NCI-H1048 (cell line): ENCODE data around the gene GAPDHS.

Source experiments
- DNase-seq: peaks from one replicate; lab custom pipeline; 2025; lab: John Stamatoyannopoulos, UW

The GAPDHS gene

GRCh38 chr19:35557539-35558399 lies 24.5 kb downstream of the GAPDHS start:
- peak; percentile 46 for DNase-seq

DNA sequence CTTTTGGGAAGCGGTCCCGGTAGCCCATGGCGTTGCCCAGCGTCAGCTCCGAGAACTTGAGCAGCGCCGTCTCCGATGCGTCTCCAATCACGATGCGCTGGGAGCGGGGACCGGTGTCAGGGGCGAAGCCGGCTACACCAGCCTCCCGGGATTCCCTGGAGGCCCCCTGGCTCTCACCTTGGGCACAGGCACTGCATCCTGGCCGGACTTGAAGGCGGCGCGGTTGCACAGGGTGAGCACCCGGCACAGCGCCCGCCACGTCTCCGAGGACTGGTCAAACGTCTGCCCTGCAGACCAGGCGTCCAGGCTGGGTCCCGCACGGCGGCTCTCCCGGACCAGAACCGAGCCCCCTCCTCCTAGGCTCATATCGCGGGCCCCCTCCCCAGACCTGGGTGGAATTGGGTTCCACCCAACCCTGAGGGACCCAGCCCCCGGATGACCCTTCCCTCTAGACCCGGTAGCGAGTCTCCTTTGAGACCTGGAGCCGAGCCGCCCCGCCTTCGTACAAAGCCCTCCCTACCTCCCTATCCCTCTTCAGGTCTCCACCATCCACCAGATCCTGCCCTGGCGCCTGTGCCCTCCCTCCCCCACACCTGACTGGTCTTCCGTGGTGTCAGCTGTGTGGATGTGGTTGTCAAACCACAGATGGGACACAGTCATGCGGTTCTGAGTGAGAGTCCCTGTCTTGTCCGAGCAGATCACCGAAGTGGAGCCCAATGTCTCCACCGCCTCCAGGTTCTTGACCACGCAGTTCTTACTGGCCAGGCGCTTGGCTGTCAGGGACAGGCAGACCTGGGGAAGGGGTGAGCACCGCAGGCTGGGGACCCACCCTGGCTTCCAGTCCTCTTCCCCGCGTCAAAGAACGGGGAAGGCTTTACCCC lies 25.4 kb downstream of the GAPDHS start:
- DNase-seq: no peak

- DNase-seq: no peak
These were observed 26.0 kb downstream of the GAPDHS start for GRCh38 chr19:35559281-35559659.

DNA sequence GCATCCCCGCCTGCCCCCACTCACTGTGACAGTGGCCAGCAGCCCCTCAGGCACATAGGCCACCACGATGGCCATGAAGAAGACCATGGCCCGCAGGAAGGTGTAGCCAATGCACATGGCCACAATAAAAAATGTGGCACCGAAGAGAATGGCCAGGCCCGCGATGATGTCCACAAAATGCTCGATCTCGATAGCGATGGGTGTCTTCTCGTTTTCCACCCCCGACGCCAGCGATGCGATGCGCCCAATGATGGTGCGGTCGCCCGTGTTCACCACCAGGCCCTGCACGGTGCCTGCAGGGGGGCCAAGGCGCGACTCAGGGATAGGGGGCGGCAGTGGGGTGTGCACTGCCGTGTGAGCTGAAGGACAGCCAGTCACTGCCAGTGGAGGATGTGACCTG lies 26.5 kb downstream of the GAPDHS start:
- DNase-seq: no peak

DNA sequence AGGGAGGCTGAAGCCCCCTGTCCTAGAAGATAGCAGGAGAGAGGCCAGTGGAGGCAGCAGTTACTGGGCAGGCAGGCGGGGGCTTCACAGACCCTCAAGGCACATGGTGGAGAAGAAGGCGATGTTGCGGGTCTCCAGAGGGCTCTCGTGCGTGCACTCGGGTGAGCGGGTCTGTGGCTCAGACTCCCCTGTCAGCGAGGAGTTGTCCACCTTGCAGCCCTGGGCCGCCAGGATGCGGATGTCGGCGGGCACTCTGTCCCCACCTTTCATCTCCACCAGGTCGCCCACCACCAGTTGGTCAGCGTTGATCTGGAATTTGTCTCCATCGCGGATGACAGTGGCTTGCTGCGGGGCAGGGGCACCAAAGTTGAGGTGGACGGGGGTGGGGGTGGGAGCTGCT lies 27.0 kb downstream of the GAPDHS start:
- DNase-seq: no peak

- DNase-seq: no peak
These were observed 27.4 kb downstream of the GAPDHS start for GRCh38 chr19:35560677-35561076.

DNA sequence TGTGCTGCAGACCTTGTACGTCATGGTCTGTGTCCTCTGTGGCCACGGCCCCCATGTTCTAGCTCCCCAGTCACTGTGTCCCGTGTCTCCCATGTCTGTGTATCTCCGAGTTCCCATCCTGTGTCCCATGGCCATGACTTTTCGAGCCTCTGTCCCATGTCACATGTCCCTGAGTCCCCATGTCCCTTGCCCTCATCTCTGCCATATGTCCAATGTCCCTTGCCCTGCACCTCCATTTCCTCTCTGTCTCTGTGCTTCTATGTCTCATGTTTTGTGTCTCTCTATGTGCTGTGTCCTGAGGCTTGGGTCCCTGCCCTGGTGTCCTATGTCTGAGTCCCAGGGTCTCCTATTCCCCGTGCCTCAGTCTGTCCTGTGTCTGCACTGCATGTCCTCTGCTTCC lies 28.2 kb downstream of the GAPDHS start:
- DNase-seq: no peak

GRCh38 chr19:35562336-35562735 lies 29.1 kb downstream of the GAPDHS start:
- DNase-seq: no peak

GRCh38 chr19:35562776-35563175 lies 29.5 kb downstream of the GAPDHS start:
- no peak for DNase-seq

GRCh38 chr19:35563207-35563829 lies 30.1 kb downstream of the GAPDHS start, which contains the start of gene ATP4A:
ATP4A (minus strand) TSS chr19:35563658; CDS start chr19:35563629, 29 bp downstream.
- no peak for DNase-seq

DNA sequence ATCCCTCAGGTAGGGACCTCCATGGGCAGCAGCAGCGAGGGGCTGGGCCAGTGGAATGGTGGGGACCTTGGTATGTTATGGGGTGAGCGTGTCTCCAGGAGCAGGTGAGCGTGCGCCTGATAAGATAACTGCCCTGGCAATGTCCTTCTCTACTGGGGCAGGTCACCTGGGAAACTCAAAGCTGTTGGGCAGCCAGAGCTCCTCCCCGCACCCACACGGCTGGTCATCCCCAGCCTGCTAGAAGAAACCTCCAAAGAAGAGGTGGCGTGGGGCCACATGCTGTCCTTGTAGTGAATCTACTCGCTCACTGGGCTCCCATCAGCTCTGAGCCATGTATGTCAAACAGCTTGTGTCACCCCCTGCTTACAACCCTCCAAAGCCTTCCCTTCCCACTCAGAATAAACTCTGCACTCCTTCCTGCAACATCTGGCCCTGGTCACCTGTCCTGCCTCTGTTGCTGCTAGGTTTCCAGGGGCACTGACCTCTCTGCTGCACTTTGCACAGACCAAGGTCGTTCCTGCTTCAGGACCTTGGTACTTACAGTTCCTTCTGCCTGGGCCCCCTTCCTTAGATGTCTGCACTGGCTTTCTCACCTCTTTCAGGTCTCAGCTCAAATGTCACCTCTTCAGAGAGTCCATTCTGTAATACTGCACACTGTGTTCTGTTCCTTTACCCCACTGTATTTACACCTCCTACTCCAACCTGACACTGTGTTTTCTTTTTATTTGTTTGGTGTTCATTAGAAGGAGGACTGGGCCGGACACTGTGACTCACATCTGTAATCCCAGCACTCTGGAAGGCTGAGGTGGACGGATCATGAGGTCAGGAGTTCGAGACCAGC lies 32.0 kb downstream of the GAPDHS start:
- no peak for DNase-seq

DNA sequence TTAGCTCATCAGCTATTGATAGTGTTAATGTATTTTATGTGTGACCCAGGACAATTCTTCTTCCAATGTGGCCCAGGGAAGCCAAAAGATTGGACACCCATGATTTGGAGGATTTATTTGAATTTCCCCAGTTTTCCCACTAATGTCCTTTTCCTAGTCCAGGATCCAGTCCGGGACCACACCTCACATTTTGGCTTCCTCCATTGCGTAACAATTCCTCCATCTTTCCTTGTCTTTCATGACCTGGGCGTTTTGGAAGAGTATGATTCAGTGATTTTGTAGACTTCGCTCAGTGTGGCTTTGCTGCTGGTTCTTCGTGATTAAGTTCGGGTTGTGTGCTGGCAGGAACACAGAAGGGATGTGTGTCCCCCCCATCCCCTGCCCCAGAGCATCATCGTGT lies 33.5 kb downstream of the GAPDHS start:
- DNase-seq: no peak

GRCh38 chr19:35569281-35569781 lies 36.1 kb downstream of the GAPDHS start:
- DNase-seq: no peak

- DNase-seq: no peak
These were observed 38.2 kb downstream of the GAPDHS start for GRCh38 chr19:35571406-35571965.

GRCh38 chr19:35577918-35578317 lies 44.7 kb downstream of the GAPDHS start:
- no peak for DNase-seq

GRCh38 chr19:35578707-35579106 lies 45.5 kb downstream of the GAPDHS start:
- no peak for DNase-seq

DNA sequence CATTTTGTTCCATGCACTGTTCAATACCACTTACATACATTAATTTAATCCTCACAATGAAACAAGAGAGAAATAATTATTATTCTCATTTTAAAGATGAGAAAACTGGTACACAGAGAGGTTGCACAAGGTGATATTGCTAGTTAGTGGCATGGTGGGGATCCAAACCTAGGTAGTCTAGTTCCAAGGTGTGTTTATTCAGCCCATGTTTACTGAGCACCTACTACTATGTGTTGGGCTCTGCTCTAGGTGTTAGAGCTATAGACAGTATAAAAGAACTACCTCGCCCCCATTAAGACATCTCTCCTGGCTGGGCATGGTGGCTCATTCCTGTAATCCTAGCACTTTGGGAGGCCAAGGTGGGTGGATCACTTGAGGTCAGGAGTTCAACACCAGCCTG lies 49.5 kb downstream of the GAPDHS start:
- DNase-seq: no peak

DNA sequence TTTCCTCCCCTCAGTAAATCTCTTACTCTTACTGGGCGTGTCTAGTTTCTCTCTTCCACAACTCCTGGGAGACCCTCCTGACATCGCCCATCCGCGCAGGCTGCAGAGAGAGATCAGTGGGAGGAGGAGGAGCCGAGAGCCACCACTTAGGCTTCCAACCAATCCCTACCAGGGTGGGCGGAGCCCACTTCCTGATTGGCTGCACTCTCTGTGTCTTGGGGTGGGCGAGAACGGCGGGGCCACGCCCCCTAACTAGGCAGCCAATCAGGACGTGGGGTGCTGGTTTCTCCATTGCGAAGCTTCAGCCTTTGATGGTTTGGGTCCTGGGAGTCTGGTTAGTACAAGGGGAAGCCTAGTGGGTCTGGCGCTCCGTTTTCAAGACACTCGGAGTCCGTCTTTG lies 52.6 kb downstream of the GAPDHS start, which contains the start of gene PMIS2:
PMIS2 (plus strand) TSS at position 326 of the 400 bp plus-strand sequence. CDS start 87 bp downstream, outside the sequence.
- DNase-seq: no peak

GRCh38 chr19:35587321-35587720 lies 54.1 kb downstream of the GAPDHS start:
- no peak for DNase-seq

DNA sequence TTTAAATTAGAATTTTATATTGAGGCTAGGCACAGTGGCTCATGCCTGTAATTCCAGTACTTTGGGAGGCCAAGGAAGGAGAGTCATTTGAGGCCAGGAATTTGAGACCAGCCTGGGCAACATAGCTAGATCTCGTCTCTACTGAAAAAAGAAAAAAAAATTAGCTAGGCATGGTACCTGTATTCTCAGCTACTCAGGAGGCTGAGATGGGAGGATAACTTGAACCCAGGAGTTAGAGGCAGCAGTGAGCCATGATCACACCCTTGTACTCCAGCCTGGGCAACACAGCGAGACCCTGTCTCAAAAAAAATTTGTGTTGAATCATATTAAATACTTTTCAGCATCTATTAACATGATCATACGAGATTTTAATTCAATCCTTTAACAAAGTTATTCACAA lies 57.6 kb downstream of the GAPDHS start:
- no peak for DNase-seq

GRCh38 chr19:35592226-35592625 lies 59.0 kb downstream of the GAPDHS start:
- DNase-seq: no peak
